HG02678 (cell line): ENCODE measurements around the gene ZBTB40.

Experiments used
- ATAC-seq: cut with Tn5 transposase; IDR thresholded peaks from one replicate; pipeline ENCODE4 v1.9.1; 2021; ENCODE audit warnings: mild to moderate bottlenecking, moderate library complexity; ENCODE audit not compliant: unreplicated experiment

Gene ZBTB40

DNA sequence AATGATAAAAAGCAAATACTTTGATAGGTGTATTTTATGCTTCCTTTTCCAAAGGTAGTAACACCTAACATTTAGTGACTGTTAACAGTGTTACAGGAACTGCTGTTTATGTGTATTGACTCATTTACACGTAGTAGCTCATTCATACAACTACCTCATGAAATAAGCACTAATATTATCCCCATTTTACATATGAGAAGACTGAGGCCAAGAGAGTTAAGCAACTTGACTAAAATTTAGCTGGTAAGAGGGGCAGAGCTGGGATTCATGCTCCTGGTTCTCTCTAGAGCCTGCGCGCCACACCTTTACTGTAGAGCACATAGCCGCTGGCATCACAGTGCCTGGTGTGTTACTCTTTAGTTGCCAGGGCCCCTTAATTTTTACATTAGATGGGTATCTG lies 11.3 kb downstream of the ZBTB40 start:
- no peak for ATAC-seq

DNA sequence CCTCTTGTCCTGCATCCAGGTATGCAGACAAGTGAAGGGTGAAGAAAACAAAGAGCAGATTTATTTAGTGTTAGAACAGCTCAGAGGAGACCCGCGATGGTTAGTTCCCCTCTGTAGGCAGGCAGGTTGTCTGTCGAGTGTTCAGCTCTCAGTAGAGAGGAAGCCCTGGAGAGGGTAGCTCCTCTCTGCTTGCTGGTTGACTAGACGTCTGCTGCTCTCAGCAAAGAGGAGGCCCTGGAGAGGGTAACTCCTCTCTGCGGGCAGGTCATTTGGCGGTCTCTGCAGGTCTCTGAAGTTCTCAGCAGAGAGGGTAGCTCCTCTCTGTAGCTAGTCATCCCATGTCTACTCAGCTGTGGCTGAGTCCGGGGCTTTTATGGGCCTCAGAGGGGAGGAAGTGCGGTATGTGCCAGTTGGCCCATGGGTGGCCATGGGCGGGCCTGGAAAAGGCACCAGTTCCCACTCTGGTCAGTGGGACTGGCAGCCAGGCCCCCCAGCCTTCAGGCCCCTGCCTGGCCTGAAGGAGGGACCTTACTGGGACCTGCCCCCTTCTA lies 13.4 kb downstream of the ZBTB40 start:
- ATAC-seq, result no peak

DNA sequence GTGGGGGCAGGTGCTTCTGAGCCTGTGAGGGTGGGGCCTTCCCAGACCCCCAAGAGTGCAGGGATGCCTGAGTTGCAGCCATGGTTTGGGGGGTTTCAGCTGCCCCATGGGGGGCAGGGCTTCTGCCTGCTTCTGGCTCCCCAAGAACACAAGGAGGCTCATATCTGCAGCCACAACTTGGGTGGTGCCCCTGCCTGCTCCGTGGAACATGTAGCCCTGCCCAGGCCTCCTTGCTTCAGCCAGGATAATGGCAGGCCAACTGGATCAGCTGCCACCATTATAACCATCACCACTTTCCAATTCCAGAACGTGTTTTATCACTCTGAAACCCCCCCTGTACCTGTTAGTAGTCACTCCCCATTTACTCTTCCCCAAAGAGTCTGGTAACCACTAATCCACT lies 14.0 kb downstream of the ZBTB40 start:
- no peak for ATAC-seq

DNA sequence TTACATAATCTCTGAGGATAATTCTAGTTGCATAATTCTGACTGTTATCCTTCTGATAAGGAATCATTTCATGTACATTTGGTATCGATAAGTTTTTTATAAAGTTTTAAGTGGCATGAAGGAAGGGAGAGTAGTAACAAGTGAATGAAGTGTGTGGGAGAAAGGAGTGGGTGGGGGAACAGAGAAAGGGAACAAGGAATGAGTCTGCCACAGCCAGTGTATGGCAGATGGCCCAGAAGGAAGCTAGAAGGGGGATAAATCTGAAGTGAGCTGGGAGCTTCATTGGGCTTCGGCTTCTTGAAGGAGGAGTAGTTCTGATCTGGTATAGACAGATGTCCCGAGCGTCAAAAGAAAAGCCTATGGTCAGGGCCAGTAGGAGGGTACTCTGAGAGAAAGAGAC lies 18.6 kb downstream of the ZBTB40 start:
- no peak for ATAC-seq

DNA sequence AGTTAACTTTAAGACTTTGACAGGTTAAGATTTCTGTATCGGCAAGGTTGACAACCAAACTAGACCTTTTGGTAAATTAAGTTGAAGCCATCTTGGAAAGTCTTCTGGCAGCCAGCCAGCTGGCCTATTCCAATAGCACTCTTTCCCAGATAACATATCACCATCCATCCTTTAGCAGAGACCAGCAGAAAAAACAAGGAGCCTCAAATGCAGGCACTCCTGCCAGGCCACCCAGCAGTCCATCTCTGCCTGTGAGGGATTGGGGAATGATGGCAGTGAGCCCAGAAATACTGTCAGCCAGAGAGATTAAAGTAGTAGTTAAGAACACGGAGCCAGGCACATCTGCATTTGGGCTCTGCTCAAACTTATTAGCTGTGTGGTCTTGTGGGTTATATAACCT lies 19.4 kb downstream of the ZBTB40 start:
- no peak for ATAC-seq

DNA sequence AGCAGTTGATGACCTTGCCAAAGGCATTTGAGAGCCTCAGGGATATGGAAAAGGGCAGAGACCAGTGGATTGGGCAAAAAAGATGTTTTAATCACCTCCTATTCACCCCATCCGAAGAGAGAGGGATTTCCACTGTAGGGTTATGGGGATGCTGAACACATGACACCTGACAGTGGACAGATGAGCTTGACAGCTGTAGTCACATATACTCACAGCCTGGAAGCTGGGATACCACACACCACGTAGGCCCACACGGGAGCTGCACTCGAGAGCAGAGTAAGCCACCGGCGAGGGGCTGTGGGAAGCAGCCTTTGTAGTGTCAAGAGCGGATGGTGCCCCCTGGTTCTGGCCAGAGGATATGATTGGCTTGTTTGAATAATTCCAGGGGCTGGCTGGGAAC lies 20.0 kb downstream of the ZBTB40 start:
- ATAC-seq, result no peak

DNA sequence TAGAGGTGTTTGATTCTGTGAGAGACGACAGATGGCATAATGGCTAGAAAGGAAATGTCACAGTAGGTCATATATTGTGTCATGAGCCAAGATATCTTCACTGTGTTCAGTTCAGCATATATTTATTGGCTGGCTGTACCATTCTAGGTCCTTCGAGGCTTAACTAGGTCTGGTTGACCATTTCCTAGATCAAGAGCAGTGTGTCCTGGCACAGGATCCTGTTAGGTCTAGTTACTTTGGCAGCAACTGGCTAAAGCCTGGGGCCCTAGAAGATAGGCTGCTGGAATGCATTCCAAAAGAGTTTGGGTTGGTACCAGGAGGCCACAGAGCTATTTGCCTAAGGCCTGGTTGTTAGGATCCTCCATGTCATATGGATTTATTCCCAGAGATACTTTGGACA lies 20.9 kb downstream of the ZBTB40 start:
- no peak for ATAC-seq

DNA sequence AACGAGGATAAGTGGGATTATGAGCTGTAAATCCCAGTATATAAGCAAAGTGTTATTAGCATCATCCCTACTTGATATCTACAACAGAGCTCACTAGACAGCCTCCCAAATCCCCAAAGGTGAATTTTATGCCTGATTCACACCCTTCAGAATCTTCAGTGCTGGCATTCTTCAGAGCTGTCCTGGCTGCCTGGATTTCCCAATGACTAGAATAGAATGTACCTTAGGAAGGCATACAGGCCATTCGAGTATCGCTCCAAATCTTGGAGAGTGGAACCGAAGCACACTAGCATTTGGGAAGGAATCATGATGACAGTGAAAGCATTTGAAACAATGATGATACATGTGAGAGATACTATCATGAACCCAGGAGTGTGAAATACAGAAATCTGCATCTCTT lies 22.3 kb downstream of the ZBTB40 start:
- no peak for ATAC-seq

DNA sequence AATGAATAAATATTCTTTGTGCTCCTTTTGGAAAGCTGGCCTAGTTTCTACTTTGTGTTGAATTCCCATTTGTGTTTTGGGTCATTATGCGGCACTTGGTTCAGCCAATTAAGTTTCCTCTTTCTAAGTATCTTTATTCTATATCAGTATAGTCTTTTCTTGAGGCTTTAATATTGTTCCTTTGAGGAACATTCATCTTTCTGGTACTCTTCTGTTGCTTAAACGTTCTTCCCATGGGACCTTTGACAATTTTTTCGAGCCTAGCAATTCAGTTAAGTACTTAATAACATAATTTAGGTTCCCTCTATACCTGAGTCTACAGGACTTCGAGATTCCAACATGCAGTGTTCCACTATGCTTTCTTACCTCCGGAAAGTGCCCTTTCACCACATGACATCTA lies 24.9 kb downstream of the ZBTB40 start:
- no peak for ATAC-seq

DNA sequence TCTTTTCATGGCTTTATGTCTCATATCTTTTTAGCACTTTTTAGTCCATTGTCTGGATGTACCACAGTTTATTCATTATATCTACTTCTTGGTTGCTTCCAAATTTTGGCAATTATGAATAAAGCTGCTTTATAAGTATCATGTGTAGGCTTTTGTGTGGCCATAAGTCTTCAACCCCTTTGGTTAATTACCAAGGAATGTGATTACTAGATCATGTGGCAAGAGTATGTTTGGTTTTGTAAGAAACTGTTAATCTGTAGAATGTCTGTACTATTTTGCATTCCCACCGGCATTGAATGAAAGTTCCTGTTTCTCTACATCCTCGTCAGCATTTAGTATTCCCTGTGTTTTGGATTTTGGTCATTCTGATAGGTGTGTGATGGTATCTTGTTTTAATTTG lies 31.5 kb downstream of the ZBTB40 start:
- ATAC-seq, result no peak

DNA sequence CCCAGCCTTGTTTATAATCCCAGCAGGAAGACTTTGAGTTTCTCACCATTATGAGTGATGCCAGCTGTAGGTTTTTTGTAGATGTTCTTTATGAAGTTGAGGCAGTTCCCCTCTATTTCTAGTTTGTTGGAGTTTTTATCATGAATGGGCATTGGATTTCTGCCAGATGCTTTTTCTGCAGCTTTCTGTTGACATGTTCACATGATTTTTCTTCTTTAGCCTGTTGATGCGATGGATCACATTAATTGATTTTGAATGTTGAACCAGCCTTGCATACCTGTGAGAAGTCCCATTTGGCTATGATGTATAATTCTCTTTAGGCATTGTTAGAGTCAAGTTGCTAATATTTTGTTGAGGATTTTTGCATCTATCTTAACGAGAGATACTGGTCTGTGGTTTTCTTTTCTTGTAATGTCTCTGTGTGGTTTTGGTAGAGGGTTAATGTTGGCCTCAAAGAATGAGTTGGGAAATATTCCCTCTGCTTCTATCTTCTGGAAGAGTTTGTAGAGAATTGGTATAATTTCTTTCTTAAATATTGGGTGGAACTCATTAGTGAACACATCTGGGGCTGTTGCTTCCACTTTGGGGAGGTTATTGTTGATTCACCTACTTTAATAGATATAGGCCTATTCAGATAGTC lies 33.2 kb downstream of the ZBTB40 start:
- no peak for ATAC-seq

DNA sequence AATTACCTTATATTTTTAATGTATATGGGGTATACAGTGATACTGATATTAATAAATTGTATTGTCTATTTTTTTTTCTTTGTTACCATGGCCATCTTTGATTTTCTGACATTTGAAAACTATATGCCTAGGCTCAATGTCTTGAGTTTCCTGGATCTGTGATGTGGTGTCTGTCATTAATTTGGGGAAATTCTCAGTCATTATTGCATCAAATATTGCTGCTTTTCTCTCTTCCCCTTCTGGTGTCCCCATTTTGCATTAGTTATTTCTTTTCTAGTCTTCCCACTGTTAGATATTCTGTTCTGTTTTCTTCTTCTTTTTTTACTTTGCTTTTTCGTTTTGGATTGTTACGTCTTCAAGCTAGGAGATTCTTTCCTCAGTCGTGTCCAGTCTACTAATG lies 33.8 kb downstream of the ZBTB40 start:
- no peak for ATAC-seq

DNA sequence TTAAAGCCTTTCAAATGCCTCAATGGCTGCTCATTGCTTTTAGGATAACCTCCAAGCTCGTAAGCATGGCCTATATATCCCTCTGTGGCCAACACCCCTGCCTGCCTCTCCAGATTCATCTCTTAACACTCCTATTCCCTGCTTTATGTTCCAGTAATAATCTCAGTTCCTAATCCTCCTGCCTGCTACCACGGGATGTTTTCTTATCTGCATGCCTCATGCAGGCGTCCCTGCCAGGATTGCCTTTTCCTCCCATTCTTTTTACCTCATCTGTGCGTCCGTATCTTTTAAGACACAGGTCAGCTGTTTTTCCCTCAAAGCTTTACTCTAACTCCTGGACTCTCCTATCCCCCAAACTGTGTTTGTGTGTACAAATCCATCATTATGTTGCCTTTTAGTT lies 36.1 kb downstream of the ZBTB40 start:
- ATAC-seq, result no peak

DNA sequence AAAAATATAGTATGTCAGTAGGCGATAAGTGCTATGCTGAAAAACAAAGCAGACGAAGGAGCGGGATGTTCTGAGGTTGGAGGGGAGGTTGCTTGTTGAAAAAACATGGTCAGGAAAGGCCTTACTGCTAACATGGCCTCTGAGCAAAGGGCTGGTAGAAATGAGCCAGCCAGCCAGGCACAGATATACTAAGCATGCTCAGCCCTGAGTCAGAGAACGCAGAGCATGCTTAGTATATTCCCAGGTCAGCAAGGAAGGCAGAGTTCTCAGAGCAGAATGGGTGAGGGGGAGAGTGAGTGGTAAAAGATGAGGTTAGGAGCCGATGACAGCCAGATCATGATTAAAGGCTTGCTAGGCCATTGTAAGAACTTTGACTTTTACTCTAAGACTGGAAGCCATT lies 36.7 kb downstream of the ZBTB40 start:
- no peak for ATAC-seq

DNA sequence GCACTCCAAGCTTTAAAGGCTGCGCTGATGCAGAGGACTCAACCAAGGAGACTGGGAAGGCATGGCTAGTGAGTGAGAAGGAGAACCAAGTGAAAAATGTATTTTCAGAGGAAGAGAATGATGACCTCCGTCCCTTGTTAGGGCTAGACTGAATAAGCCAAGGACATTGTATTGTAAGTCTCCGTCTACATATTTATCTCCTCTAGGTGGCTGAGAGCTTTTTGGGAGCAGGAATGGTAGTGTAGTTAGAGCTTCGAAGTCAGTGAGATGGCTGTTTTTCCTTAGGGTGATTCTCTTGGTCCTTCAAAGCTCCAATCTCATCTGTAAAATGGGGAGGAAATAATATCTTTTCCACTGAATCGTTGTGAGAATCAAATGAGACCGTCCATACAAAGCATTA lies 37.6 kb downstream of the ZBTB40 start:
- ATAC-seq, result no peak

DNA sequence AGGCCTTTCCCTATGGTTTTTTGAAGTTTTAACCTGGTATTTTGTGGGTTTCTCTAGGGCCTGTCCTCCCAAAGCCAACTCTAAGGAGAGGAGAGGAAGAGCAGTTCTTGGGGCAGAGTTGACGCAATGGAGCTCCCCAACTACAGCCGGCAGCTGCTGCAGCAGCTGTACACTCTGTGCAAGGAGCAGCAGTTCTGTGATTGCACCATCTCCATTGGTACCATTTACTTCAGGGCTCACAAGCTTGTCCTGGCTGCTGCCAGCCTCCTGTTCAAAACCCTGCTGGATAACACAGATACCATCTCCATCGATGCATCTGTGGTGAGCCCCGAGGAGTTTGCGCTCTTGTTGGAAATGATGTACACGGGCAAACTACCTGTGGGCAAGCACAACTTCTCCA lies 38.2 kb downstream of the ZBTB40 start:
- ATAC-seq, result no peak

DNA sequence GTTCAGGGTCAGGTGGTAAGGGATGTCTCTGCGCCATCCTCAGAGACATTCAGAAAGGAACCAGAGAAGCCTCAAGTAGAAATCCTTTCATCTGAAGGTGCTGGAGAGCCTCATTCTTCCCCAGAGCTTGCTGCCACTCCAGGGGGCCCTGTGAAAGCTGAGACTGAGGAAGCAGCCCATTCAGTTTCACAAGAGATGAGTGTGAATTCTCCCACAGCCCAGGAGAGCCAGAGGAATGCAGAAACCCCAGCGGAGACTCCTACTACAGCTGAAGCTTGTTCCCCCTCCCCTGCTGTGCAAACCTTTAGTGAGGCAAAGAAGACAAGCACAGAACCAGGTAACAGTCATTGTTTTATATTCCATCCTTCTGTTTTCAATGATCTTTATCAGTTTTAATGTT lies 38.7 kb downstream of the ZBTB40 start:
- ATAC-seq, result no peak

DNA sequence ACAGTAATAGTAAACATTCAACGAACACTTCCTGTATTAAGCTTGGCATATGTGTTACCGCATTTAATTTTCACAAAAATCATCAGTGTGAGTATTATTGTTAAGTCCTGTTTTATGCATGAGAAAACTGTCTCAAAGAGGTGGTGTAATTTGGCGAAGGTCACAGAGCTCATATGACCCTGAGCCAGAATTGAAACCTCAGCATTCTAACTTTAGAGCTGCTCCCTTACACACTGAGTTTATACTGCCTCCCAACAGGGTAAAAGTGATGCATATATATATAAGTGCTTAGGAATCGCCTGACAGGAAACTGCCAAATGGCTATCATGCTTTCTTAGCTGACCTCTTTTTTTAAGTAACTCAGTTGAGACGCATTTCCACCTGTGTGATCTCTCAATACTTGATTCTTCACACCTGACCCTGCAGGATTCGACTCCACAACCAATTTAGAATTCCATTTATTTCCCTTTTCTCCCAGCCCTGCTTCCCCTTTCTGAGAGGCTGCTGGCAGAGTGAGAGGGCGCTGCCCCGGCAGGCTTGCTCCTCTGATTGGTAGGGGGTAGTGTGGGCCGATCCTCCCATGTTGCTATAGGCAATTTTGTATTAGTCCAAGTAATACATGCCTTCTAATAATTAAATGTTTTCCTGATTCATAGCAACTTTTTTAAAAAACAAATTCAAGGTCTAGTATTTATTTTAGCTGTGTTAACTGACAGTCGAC lies 40.5 kb downstream of the ZBTB40 start:
- ATAC-seq, result no peak

DNA sequence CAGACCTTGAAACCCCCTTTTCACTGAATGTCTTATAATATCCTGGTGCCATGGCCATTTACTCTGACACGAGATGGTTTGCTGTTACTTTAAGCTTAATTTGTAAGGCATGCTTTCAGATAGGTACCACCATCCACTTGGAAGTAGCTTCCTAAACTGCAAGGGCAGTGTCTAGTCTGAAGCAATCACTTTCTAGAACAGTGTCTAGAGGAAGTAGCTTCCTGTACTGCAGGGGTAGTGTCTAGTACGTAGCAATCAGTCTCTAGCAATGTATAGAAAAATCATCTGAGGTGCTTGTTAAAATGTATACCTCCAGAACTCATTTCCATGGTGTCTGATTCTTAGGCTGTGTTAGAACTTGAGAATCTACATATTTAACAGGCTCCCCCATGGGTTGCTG lies 42.5 kb downstream of the ZBTB40 start:
- ATAC-seq, result no peak

DNA sequence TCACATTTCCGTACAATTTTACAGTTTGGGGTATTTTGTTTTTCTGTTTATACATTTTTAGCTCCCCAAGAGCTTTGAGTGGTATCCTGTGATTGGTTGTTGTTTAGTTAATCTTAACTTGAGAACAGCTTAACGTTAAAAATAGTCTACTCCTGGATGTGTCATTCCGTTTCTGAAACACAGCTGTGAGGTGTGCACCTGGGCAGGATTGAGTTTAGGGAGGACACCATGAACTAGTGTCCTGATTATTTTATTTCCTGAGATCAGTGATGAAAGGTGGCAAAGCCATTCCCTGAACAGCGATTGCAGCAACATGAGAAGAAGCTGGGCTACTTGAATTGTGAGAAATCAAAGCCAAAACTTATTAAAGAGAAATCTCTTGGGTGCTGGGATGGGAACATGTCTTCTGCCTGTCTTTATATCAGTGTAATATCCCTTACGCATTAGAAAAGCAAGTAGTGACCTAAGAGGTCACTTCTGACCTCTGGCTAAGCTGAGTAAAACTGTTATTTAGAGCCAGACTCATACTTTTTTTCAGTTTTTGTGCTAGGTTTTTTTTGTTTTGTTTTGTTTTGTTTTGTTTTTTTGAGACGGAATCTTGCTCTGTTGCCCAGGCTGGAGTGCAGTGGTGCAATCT lies 43.4 kb downstream of the ZBTB40 start:
- no peak for ATAC-seq

DNA sequence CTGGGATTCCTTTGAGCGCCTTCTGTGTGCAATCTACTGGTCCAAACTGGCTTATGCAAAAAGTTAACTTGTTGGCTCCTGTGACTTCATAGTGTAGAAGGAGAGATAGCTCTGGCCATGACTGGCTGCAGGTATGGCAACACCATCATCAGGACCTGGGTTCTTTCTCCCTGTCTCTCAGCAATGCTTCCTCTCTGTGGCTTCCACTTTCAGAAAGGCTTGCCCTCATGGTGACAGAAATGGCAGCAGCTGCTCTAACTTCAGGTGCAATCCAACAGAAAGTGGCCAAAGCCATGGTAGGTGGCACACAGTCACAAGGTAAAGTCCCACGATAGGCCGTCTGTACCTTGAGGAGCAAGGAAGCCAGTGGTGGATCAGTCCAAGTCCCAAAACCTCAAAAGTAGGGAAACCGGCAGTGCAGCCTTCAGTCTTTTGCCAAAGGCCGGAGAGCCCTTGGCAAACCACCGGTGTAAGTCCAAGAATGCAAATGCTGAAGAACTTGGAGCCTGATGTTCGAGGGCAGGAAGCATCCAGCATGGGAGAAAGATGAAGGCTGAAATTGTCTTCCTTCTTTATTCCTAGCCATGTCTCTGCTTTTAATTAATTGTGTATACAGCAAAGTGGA lies 45.0 kb downstream of the ZBTB40 start:
- no peak for ATAC-seq

DNA sequence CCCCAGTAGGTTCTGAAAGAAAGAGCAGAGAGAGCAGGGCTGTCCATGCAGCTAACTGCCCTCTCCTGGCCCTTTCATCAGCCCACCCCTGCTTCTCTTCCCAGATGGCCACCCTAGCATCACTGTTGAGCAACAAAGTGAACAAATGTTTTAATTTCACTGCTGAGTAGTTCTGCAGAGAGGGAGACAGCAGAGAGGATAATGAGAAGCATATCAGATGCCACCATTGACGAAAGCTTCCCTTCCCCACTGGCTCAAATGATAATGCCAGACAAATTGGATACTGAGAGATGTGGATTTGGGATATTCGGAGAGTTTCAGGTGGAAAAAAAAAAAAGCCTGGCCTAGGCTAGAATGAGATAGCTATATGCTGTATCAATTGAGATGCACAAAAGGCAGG lies 46.8 kb downstream of the ZBTB40 start:
- no peak for ATAC-seq
